ENCODE results near the gene KCNJ5.
A peak's percentile ranks its signal among the peaks of the same experiment; 100 is the strongest.

DNA sequence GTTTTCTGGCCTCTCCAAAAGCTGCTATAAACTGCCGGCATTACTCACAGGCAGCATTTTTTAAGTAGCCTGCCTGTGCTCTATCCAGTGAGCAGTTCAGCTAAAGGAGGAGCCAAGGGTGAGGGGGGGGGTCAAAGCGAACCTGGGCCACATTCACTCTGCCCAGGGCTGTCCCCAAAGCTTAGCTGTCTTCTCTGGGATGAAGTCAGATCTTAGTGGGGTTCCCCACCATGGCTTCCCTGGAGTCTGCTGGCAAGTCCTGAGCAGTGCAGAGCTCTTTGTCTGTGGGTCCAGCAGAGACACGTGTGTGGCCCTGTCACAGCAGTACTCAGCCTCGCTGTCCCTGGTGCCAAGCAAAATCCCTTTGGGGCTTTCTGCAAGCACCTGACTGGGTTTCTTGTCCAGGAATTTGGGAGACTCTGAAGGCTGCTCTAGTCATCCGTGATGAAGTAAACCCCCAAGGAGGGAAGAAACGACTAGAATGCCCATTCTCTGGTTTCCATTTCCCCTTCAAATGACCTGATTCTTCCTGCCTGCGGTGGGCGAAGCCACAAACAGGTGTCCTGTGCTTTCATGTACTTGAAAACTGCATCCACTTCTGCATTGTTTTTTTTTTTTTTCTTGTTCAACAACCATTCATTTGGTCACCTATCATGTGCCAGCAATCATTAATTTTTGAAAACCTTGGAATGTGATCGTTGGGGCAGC is 2.6 kb downstream of the KCNJ5 start:
- TF ChIP-seq, protein P1, sequence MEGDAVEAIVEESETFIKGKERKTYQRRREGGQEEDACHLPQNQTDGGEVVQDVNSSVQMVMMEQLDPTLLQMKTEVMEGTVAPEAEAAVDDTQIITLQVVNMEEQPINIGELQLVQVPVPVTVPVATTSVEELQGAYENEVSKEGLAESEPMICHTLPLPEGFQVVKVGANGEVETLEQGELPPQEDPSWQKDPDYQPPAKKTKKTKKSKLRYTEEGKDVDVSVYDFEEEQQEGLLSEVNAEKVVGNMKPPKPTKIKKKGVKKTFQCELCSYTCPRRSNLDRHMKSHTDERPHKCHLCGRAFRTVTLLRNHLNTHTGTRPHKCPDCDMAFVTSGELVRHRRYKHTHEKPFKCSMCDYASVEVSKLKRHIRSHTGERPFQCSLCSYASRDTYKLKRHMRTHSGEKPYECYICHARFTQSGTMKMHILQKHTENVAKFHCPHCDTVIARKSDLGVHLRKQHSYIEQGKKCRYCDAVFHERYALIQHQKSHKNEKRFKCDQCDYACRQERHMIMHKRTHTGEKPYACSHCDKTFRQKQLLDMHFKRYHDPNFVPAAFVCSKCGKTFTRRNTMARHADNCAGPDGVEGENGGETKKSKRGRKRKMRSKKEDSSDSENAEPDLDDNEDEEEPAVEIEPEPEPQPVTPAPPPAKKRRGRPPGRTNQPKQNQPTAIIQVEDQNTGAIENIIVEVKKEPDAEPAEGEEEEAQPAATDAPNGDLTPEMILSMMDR (IDR thresholded peaks at IDR 0.05), result no peak
- TF ChIP-seq POLR2A (IDR thresholded peaks at IDR 0.05), result peak in 1 of 2 donors; percentile 71
